Trophoblast cell (in vitro differentiated cells and primary cell): ENCODE results near the gene ISM1.

Experiments
- DNase-seq, 2 donors: peaks; one replicate each; pipeline ENCODE4 v3.0.0-alpha.2; 2016
- H2AFZ ChIP-seq: 2 replicates; pipeline ENCODE4 v1.6.1; 2013; ENCODE audit warnings: low read length, moderate library complexity, mild to moderate bottlenecking; ENCODE audit not compliant: insufficient read depth, poor library complexity
- H2AK5ac ChIP-seq: 2 replicates; pipeline ENCODE4 v1.6.1; 2013; ENCODE audit warnings: mild to moderate bottlenecking, low read length
- H2BK120ac ChIP-seq: 2 replicates; pipeline ENCODE4 v1.6.1; 2013; ENCODE audit warnings: low read length, mild to moderate bottlenecking, moderate library complexity; ENCODE audit not compliant: insufficient read depth, poor library complexity
- H2BK12ac ChIP-seq: 2 replicates; pipeline ENCODE4 v1.6.1; 2013; ENCODE audit warnings: mild to moderate bottlenecking, low read length, moderate library complexity
- H2BK5ac ChIP-seq: 2 replicates; pipeline ENCODE4 v1.6.1; 2013; ENCODE audit warnings: low read length, low read depth, moderate library complexity, mild to moderate bottlenecking; ENCODE audit not compliant: poor library complexity
- H3K14ac ChIP-seq: 2 replicates; pipeline ENCODE4 v1.6.1; 2013; ENCODE audit warnings: mild to moderate bottlenecking, low read length
- H3K18ac ChIP-seq: 2 replicates; pipeline ENCODE4 v1.6.1; 2013; ENCODE audit warnings: mild to moderate bottlenecking, low read length
- H3K23ac ChIP-seq: 2 replicates; pipeline ENCODE4 v1.6.1; 2013; ENCODE audit warnings: low read length
- H3K27ac ChIP-seq: 2 replicates; pipeline ENCODE4 v1.5.1; 2013; ENCODE audit warnings: low read depth, mild to moderate bottlenecking, inconsistent platforms, low read length, moderate library complexity
- H3K27me3 ChIP-seq: 2 replicates; pipeline ENCODE4 v1.6.1; 2013; ENCODE audit warnings: inconsistent platforms, mild to moderate bottlenecking, low read length, moderate library complexity; ENCODE audit not compliant: insufficient read depth
- H3K36me3 ChIP-seq, 2 experiments: 1 replicate in 1 of 2; 2 replicates in 1 of 2; pipeline ENCODE4 v1.6.1; 2013; ENCODE audit warnings: low read length in 2 of 2, mild to moderate bottlenecking in 2 of 2, moderate library complexity in 1 of 2; ENCODE audit not compliant: insufficient read depth in 2 of 2, control insufficient read depth in 1 of 2
- H3K4ac ChIP-seq: 2 replicates; pipeline ENCODE4 v1.6.1; 2013; ENCODE audit warnings: low read depth, mild to moderate bottlenecking, low read length, moderate library complexity
- H3K4me1 ChIP-seq, 2 experiments: 1 replicate in 1 of 2; 2 replicates in 1 of 2; pipeline ENCODE4 v1.6.1; 2013; ENCODE audit warnings: low read length in 2 of 2, mild to moderate bottlenecking in 2 of 2, moderate library complexity in 1 of 2; ENCODE audit not compliant: insufficient read depth in 2 of 2, control insufficient read depth in 1 of 2
- H3K4me2 ChIP-seq: 2 replicates; pipeline ENCODE4 v1.6.1; 2013; ENCODE audit warnings: inconsistent platforms, mild to moderate bottlenecking, low read length, moderate library complexity
- H3K4me3 ChIP-seq: 2 replicates; pipeline ENCODE4 v1.5.1; 2013; ENCODE audit warnings: mild to moderate bottlenecking, low read depth, low read length, inconsistent platforms
- H3K79me1 ChIP-seq: one replicate; pipeline ENCODE4 v1.6.1; 2013; ENCODE audit warnings: low read length
- H3K79me2 ChIP-seq: 2 replicates; pipeline ENCODE4 v1.6.1; 2013; ENCODE audit warnings: low read length, mild to moderate bottlenecking; ENCODE audit not compliant: control insufficient read depth, insufficient read depth, poor library complexity
- H3K9ac ChIP-seq: 2 replicates; pipeline ENCODE4 v1.6.1; 2013; ENCODE audit warnings: mild to moderate bottlenecking, low read length
- H3K9me3 ChIP-seq: 2 replicates; pipeline ENCODE4 v1.6.1; 2013; ENCODE audit warnings: low read depth, mild to moderate bottlenecking, control low read depth, inconsistent platforms, low read length; ENCODE audit not compliant: insufficient read depth
- H4K12ac ChIP-seq: 2 replicates; pipeline ENCODE4 v1.6.1; 2013; ENCODE audit warnings: low read depth, mild to moderate bottlenecking, low read length, moderate library complexity
- H4K8ac ChIP-seq: 2 replicates; pipeline ENCODE4 v1.6.1; 2013; ENCODE audit warnings: low read depth, mild to moderate bottlenecking, low read length, moderate library complexity
- H4K91ac ChIP-seq: one replicate; pipeline ENCODE4 v1.6.1; 2013; ENCODE audit warnings: low read depth, mild to moderate bottlenecking, low read length, moderate library complexity
- WGBS: extraction: QIAGEN DNeasy Blood & Tissue Kit; methylation state at CpG from one replicate; pipeline ENCODE4 v1.1.7; 2013; ENCODE audit warnings: missing lambda C conversion rate; ENCODE audit not compliant: insufficient read length, insufficient coverage; ENCODE audit errors: extremely low coverage; 5-methylcytosine and 5-hydroxymethylcytosine counted together

ISM1 gene

DNA sequence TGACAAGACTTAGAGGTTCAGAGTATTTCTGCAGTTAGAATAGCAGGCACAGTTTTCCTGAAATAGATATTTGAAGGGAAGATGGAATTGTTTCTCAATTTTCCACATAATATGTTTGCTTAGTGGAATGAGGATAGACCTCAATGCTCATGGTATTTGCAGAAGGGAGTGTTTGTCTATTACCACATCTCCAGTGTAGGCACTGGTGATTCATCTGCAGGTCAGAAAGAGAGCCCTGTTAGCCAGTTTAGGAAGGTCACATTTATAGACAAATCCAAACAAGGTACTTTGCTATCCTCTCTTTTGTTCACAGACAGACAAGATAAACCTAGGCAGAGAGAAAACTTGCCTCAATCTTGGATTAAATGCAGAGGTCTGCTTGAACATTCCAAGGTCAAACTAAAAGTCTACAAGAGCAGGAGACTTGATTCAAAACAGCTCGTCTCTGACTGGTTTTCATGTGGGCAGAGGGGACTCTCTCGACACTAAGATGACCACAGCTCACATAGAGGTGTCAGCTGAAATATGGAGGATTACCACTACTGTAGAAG lies 22.8 kb downstream of the ISM1 start:
- no peaks in the 10 kb centered on the region for H3K79me2 ChIP-seq
- H3K9ac ChIP-seq = no peak overlapping the region
- no peak overlapping the region for H4K91ac ChIP-seq
- H3K4me3 ChIP-seq = no peak overlapping the region
- no peak overlapping the region for H2BK12ac ChIP-seq
- no peak overlapping the region for H3K27ac ChIP-seq
- H3K36me3 ChIP-seq = no peaks in the 10 kb centered on the region
- peak in 1 of 2 donors; percentile 68 for DNase-seq
- H3K4me1 ChIP-seq = peaks cover 0 to 3% of the 10 kb centered on the region in 2 experiments
- H2BK5ac ChIP-seq = no peak overlapping the region
- no peak overlapping the region for H3K18ac ChIP-seq
- no peak overlapping the region for H3K4ac ChIP-seq
- no peak overlapping the region for H2BK120ac ChIP-seq
- WGBS = no CpG with 5 or more reads among the region's 2 CpGs
- no peak overlapping the region for H2AFZ ChIP-seq
- H3K27me3 ChIP-seq = no peaks in the 10 kb centered on the region
- H3K79me1 ChIP-seq = no peaks in the 10 kb centered on the region
- peaks cover 2% of the 10 kb centered on the region for H3K9me3 ChIP-seq
- no peak overlapping the region for H4K8ac ChIP-seq
- no peak overlapping the region for H3K23ac ChIP-seq
- H4K12ac ChIP-seq = no peak overlapping the region
- H3K4me2 ChIP-seq = no peak overlapping the region
- no peak overlapping the region for H2AK5ac ChIP-seq
- H3K14ac ChIP-seq = no peak overlapping the region

DNA sequence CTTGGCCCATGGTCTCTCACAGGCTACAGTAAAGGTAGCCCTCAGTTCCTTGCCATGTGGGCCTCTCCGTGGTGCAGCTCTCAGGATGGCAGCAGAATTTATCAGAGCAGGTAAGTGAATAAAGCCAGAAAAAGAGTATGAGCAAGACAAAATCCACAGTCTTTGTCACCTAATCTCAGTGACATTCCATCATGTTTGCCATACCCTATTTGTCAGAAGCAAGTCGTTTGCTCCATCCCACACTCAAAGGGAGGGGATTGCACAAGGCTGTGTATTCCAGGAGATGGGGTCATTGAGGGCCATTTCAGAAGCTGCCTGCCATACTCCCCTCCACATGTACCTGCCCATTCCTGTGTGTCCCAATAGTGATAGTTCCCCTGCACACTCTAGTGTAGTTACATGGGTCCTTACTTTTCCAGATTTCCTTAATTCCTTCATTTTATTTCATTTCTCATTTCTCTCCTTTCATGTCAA lies 24.2 kb downstream of the ISM1 start:
- H2AK5ac ChIP-seq = no peak overlapping the region
- no peak overlapping the region for H4K12ac ChIP-seq
- H3K79me2 ChIP-seq = no peaks in the 10 kb centered on the region
- no peak overlapping the region for H2AFZ ChIP-seq
- no peaks in the 10 kb centered on the region for H3K27me3 ChIP-seq
- H2BK12ac ChIP-seq = no peak overlapping the region
- H4K91ac ChIP-seq = no peak overlapping the region
- no peak overlapping the region for H3K4ac ChIP-seq
- H3K4me1 ChIP-seq = peaks cover 0 to 3% of the 10 kb centered on the region in 2 experiments
- H3K23ac ChIP-seq = no peak overlapping the region
- H3K27ac ChIP-seq = no peak overlapping the region
- H3K14ac ChIP-seq = no peak overlapping the region
- no peak overlapping the region for H2BK5ac ChIP-seq
- no peak overlapping the region for H3K4me3 ChIP-seq
- H3K4me2 ChIP-seq = no peak overlapping the region
- H3K9me3 ChIP-seq = peaks cover 2% of the 10 kb centered on the region
- H4K8ac ChIP-seq = no peak overlapping the region
- H3K18ac ChIP-seq = no peak overlapping the region
- H2BK120ac ChIP-seq = no peak overlapping the region
- H3K9ac ChIP-seq = no peak overlapping the region
- no peaks in the 10 kb centered on the region for H3K79me1 ChIP-seq
- DNase-seq = peak in 1 of 2 donors; percentile 21
- no peaks in the 10 kb centered on the region for H3K36me3 ChIP-seq
- WGBS = no CpG with 5 or more reads among the region's 2 CpGs

DNA sequence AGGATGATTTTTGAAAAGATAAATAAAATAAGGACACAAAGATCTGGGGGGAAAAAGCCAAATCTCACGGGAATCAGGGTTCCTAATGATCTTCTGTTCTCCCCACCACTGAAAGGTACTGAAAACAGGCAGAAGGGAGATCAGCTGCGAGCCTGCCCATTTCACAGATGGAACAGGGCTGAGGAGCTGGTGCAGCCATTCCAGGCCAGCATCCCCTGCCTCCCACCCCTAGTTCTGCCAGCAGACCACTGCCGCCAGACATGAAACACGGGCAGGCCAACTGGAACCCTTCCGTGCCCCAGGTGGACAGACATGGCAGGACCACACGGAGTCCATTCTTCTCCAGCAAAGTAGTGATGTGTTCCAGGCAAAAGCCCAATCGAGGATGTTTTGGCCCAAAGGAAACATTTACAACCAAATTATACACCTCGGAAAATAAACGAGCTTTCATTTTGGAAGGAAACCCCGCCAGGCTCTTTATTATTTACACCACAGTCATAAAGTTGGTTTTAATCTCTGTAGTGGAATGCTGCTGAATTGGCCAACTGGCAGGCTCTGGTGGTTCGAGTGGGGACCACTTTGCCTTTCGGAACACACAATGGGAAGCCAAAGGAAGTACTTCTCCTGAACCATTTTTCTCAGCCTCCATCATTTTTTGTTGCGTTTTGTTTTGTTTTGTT lies 28.2 kb downstream of the ISM1 start:
- DNase-seq = no peak
- Histone ChIP-seq H3K27ac (no peak overlapping the region), H3K9me3 (peaks cover 2% of the 10 kb centered on the region), H4K12ac (no peak overlapping the region), H3K14ac (no peak overlapping the region), H3K4me2 (no peak overlapping the region), H3K18ac (no peak overlapping the region), H4K8ac (no peak overlapping the region), H3K4me3 (no peak overlapping the region), H3K79me2 (no peaks in the 10 kb centered on the region), H3K9ac (no peak overlapping the region), H3K4me1 (peaks cover 0 to 3% of the 10 kb centered on the region in 2 experiments), H2AK5ac (no peak overlapping the region), H3K79me1 (no peaks in the 10 kb centered on the region), H2AFZ (no peak overlapping the region), H3K36me3 (no peaks in the 10 kb centered on the region), H3K4ac (no peak overlapping the region), H3K27me3 (no peaks in the 10 kb centered on the region), H4K91ac (no peak overlapping the region), H2BK12ac (no peak overlapping the region), H3K23ac (no peak overlapping the region), H2BK120ac (no peak overlapping the region), H2BK5ac (no peak overlapping the region)
- no CpG with 5 or more reads among the region's 13 CpGs for WGBS

DNA sequence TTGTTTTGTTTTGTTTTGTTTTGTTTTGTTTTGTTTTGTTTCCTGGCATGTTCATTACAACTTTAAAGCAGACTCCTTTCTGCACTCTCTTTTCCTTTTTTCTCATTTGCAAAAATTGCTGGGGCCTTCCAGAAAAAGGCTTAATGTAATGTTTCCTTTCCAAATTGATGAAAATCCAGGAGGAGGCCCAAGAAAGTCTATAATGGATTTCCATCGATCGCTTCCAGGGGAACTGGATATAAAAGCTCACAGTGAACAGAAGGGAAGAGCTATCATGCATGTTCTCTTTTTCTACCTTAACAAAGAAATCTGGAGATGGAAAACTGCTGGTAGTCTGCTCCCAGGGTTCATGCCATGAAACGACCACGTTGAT lies 28.7 kb downstream of the ISM1 start:
- Histone ChIP-seq H3K4me2 (no peak overlapping the region), H2AK5ac (no peak overlapping the region), H3K4me3 (no peak overlapping the region), H3K36me3 (no peaks in the 10 kb centered on the region), H2BK12ac (no peak overlapping the region), H3K27me3 (no peaks in the 10 kb centered on the region), H3K23ac (no peak overlapping the region), H3K79me2 (no peaks in the 10 kb centered on the region), H4K8ac (no peak overlapping the region), H2BK120ac (no peak overlapping the region), H3K9ac (no peak overlapping the region), H3K18ac (no peak overlapping the region), H4K12ac (no peak overlapping the region), H4K91ac (no peak overlapping the region), H2BK5ac (no peak overlapping the region), H3K27ac (no peak overlapping the region), H3K14ac (no peak overlapping the region), H3K4me1 (peaks cover 0 to 3% of the 10 kb centered on the region in 2 experiments), H3K4ac (no peak overlapping the region), H2AFZ (no peak overlapping the region), H3K9me3 (peaks cover 2% of the 10 kb centered on the region), H3K79me1 (no peaks in the 10 kb centered on the region)
- WGBS = no CpG with 5 or more reads among the region's 4 CpGs
- DNase-seq = no peak
